NCI-H82 (cell line): ENCODE measurements around the gene UBC.
"Not testable (repeated sequence)": the region's sequence is repeated elsewhere in the genome, so short reads cannot be mapped to it uniquely, and the experiment has no call there.

Experiments
- DNase-seq: peaks from one replicate; lab custom pipeline; 2025; lab: John Stamatoyannopoulos, UW

The UBC gene

DNA sequence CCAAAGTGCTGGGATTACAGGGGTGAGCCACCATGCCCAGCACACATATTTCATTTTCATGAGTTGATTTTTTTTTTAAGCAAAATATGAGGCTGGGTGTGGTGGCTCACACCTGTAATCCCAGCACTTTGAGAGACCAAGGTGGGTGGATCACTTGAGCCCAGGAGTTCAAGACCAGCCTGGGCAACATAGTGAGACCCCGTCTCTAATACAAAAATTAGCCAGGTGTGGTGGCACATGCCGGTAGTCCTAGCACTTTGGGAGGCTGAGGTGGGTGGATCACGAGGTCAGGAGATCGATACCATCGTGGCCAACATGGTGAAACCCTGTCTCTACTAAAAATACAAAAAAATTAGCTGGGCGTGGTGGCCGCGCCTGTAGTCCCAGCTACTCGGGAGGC, 17.1 kb upstream of the UBC start:
- not testable (repeated sequence) for DNase-seq

DNA sequence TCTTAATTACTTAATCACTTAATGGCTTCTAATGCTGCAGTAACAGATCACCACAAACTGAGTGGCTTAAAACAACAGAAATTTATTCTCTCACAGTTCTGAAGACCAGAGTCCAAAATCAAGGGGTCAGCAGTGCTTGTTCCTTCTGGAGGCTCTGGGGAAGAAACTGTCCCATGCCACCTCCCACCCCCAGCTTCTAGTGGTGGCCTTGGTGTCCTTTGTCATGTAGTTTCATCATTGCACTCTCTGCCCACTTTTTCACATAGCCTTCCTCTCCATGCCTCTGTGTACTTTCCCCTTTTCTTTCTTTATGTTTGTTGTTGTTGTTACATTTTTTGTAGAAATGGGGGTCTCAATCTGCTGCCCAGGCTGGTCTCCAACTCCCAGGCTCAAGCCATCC, 16.1 kb upstream of the UBC start:
- DNase-seq, result no peak

DNA sequence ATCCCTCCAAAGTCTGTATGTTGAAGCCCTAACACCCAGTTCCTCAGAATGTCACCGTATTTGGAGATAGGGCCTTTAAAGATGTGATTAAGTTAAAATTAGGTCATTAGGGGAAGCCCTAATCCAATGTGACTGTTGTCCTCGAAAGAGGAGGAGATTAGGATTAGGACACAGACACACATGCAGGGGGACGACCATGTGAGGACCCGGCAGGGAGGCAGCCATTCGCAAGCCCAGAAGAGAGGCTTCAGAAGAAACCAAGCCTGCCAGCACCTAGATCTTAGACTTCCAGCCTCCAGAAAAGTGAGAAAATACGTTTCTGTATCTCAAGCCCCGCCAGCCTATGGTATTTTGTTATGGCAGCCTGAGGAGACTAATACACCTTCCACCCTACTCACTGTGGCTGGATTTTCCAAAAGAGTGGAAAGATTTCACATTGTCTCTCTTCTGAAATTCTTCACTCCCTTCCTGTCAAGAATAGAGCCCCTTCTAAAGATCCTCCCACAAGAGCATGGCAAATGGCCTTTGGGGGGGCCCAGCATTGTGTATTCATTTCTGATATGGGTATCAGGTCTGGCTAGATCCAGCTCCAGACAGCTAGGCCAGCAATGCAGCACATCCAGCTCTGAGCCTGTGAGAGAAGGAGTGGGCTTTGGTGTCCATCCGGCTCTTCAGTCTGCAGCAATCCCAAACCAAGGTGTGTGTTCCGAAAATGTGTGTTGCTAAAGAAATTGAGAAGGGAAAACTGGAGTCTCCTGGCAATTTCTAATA, 15.4 kb upstream of the UBC start:
- no peak for DNase-seq

DNA sequence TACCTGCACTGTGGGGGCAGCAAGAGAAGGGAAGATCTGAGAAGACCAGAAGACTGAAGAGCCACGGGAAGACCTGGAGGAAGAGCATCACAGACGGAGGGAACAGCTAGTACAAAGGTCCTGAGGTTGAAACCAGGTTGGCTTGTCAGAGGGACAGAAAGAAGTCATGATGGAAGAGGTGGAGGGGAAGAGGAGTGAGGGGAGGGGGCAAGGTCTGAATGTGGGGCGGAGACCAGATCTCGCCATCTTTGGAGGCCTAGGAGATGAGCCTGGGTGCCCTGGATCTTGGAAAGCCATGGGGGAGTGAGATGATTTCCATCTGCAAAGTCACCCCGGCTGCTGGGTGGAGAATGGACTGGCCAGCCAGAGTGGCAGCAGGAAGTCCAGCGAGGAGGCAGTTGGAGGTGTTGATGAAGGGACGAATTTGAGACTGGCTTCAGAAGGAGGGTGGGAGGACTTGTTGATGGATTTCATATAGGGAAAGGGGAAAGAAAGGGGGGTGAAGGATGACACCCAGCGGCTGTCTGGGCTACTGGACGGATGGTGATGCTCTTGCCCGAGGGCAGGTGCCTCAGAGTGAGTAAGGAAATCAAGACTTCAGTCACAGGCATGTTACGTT, 14.6 kb upstream of the UBC start:
- no peak for DNase-seq

DNA sequence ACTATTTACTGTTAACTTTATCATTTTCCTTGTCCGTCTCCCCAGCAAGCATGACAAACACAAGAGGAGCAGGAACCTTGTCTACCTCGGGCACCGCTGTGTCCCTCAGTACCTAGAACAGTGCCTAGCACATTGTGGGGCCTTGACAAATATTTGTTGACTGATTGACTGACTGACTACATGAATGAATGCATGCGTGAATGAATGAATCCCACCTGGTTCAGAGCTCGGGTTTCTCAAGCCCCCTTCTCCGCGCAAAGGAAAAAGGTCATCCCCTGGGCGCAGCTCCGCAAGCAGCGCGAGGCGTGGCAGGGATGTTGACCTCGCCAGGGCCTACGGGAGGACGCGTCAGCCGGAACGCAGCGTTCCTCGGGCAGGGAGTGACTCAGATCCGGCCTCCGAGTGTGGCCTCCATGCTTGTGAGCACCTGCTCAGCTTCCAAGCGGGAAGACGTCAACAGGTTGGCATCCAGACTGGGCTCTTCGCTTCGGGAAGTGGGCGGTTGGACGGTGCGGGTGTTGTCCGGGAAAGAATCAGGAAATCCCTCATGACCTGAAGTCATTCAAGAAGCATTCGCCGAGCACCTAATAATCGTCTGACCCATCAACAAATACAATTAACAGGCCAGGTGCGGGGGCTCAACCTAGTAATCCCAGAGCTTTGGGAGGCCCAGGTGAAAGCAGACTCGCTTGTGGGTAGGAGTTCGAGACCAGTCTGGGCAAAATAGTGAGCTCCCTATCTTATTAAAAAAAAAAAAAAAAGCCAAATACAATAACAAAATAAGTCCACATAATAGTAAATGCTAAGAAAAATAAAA, 13.9 kb upstream of the UBC start:
- no peak for DNase-seq

DNA sequence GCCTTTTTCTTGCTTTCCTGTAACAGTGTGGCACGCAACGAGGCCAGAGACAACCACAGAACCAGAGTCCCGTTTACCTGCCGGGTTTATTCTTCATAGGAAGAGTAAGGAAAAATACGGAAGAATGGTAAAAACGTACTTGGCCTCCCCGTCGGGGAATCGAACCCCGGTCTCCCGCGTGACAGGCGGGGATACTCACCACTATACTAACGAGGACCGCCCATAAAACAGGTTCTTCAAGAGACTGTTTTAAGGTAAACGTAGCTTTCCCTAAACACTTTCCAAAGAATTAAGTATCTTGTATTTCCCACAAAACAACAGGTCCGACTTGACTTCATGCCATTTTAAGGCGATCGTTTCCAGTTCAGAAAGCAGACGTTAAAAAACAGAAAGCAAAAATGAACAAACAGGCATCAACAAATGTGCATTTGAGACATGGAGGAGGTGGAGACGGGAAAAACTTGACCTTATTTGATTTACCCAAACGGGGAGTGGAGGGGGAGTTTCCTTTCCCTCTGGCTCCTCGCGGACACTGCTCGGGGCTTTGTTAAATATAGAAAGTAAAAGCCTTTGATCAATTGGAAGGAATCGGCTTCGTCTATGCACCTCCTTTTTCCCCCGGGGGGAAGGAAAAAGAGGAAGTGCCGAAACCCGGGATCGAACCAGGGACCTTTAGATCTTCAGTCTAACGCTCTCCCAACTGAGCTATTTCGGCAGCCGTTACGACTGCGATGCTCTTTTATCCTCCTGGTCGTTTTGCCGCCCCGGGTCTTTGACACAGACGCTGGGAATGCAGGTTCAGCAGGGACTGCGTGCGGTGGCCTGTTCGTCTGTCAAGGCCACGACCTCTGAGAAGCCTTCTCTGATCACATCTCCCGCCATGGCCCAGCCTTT, 13.0 kb upstream of the UBC start:
- no peak for DNase-seq

DNA sequence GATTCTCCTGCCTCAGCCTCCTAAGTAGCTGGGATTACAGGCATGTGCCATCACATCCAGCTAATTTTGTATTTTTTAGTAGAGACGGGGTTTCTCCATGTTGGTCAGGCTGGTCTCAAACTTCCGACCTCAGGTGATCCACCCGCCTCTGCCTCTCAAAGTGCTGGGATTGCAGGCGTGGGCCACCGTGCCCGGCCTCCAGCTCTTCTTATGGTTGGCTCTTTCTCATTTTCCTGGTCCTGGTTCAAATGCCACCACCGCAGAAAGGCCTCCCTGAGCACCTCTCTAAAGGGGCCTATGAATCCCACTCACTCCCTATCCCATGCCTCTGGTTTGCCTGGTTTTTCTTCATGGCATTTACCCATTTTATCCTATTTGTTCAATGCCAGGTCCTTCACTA, 11.3 kb upstream of the UBC start:
- DNase-seq, result not testable (repeated sequence)

DNA sequence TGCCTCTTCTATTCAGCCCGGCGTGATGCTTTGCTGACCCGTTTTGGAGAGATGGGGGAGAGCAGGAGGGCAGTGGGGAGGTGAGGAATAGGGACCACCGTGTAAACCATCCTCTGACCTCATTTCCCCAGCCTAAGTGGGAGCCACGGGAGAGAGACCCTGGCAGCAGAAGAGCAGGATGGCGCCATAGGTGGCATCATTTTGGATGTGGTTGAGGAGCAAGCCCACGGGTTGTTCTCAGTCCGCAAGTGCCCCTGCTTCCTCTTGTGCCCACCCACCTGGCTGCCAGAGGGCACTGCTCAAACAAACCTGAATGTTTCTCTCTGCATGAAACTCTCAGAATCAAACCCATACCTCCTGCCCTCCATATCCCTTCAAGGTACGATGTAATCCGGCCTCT, 10.7 kb upstream of the UBC start:
- no peak for DNase-seq

DNA sequence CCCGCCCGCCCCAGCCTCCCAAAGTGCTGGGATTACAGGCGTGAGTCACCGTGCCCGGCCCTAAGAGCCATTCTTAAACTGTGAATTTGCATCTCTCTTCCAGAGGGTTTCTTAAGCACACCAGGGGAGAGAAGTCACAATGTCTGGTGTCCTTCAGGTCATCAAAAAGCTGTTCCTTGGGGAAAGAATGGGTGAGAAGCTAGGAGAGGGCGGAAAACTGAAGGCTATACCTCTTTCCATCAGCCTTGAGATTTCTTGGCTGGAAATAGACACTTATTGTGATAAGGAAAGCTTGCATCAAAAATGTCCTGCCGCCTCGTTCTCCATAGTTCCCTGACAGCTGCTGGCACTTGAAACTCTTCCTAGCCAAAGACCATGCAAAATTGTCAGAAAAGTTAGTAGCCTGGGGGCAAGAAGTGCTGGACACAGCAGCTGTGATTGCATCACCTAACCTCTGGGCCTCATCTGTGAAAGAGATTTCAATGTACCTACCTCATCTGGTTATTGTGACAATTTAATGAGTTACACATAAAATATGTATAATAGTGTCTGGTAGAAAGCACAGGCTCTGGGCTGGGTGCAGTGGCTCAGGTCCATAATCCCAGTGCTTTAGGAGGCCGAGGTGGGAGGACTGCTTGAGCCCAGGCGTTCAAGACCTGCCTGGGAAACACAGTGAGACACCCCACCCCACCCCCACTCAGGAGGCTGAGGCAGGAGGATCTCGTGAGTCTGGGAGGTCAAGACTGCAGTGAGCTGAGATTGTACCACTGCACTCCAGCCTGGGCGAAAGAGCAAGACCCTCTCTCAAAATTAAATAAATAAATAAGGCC, 9.7 kb upstream of the UBC start:
- DNase-seq, result no peak

DNA sequence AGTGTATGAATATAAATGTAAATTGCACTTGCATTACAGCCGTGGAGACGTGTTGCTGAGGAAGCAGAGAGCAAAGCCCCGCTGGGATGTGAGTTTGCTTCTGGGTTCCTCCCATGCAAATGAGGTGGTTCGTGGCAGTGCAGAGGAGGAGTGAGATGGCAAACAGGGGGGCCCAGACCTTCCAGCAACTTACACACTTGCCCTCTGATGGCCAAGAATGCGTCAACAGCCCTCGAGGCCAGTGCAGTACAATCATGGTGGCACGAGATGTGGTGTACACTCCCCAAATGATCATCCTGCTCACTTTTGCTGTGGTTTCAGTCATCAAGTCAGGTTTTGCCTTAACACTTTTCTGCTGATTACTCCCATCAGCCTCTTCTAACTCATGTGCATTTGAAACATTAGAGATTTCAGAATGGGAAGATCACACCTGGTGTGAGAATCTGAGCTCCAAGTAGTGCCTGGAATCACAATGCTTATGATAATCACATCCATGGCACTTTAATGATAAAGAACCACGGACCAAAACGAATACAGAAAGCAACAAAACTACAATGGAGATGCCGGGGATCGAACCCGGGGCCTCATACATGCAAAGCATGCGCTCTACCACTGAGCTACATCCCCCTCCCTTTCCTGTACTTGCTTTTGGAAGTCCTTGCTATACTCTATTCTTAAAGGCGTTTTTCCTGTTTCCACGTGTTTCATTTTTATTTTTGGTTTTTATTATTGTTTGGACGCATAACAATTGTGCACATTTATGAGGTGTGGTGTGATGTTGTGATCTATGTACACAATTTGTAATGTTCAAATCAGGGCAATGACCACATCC, 7.0 kb upstream of the UBC start:
- no peak for DNase-seq

DNA sequence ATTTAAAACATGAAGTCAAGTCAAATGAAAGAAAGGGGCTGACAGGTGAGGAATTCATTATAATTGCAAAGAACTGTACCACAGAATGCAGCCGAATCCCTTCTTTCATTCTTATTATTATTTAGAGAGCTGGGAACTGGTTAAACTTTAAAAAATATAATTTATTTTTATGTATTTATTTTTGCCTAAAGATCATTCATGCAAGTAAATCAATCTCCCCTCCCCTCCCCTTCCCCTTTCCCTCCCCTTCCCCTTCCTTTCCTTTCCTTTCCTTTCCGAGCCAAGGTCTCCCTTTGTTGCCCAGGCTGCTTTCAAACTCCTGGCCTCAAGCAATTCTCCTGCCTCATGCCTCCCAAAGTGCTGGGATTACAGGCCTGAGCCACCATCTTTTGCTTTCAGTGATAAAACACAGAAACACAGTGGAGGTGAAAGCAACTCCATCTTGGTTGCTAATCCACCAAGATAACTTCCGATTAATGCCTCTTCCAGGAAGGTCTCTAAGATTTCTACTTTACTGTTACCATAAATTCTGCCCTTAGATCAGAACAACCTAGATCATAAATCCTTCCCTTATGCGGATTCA, 6.0 kb upstream of the UBC start:
- DNase-seq, result no peak

DNA sequence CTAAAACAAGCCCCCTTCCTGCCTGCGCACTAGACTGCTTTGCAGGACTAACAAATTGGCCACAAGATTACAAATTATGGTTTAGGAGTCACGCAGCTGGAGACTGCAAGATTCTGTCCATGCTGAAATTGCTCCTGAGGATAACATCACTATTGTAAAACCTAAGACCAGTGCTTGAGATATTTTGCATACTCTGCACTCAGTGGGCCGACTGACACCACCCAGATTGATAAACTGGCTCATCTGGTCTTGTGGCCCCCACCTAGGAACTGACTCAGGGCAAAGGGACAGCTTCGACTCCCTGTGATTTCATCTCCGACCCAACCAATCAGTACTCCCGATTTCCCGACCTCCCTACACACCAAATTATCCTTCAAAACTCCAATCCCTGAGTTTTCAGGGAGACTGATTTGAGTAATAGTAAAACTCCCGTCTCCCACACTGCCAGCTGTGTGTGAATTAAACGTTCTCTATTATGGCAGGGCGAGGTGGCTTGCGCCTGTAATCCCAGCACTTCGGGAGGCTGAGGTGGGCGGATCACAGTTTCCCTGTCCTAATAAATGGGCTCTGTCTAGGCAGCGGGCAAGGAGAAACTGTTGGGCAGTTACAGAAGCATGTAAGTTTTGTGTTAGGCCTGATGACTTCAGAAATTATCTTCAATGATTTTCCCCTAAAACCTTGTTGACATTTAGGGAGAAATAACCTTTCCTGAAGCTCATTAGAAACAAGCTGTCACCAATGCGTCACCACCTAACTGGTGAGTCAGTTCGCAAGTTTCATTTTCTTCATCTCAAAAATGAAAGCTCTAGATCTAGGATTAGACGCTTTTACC, 5.3 kb upstream of the UBC start:
- no peak for DNase-seq

DNA sequence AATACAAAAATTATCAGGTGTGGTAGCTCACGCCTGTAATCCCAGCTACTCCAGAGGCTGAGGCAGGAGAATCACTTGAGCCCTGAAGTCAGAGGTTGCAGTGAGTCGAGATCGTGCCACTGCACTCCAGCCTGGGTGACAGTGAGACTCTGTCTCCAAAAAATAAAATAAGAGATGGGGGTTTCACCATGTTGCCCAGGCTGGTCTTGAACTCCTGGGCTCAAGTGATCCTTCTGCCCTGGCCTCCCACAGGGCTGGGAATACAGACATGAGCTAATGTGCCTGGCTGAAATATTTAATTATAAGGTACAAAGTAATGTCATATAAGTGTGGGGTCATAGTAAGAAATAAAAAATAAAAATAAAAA, 4.2 kb upstream of the UBC start:
- not testable (repeated sequence) for DNase-seq

DNA sequence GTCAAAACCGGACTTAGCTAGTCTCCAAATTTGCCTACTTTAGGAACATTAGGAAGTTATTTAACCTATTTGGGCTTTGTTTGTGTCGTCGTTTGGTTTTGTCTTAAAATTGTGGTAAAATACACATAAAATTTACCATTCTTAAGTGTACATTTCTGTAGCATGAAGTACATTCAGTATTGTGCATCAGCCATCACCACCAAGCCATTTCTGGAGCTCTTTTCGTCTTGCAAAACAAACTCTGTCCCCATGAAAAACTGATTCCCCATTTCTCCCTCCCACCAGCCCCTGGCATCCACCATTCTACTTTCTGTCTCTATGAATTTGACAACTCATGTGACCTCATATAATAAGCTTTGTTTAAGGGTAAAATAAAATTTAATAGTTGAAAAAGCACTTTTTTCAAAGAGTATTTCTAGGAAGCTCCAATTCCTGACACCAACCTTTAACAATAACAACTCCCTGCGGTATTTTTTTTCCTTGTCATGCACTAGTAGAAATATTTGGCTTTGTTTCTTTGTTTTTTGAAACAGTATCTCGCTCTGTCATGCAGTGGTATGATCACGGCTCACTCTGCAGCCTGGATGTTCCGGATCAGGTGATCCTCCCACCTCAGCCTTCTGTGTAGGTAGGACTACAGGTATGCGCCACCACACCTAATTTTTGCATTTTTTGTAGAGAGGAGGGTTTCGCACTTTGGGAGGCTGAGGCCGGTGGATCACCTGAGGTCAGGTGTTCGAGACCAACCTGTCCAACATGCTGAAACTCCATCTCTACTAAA, 3.6 kb upstream of the UBC start:
- no peak for DNase-seq

DNA sequence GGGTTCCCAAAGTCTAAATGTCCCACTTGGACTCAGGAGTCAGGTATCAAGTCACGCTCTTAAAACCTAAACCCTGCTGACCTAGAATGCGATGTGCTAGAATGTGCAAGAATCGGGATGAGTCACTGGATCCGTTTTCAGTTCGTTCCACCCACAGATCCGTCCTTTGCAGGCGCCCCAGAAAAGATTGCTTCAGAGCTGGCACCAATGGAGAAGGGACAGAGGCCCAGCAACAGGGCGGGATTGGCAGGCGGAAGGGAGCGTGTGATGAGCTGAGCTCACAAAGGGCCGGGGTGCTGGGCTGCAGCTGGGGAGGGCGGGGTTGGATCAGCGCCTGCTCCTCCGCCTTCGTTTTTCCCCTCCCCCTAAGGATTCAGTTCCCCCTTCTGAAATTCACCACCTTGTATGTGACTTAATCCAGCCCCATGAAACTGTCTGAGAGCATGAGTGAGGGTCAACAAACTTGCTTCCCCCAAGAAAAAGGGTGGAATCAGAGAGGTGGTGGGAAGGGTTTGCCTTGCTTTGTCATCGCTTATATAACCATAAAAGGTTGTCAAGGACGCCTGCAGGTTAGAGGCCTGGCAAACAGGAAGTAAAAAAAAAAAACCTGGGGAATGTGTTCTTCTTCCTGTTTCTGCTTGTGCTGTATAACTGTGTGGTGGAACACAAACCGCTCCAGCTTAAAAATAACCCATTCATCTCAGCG, 2.8 kb upstream of the UBC start:
- no peak for DNase-seq

DNA sequence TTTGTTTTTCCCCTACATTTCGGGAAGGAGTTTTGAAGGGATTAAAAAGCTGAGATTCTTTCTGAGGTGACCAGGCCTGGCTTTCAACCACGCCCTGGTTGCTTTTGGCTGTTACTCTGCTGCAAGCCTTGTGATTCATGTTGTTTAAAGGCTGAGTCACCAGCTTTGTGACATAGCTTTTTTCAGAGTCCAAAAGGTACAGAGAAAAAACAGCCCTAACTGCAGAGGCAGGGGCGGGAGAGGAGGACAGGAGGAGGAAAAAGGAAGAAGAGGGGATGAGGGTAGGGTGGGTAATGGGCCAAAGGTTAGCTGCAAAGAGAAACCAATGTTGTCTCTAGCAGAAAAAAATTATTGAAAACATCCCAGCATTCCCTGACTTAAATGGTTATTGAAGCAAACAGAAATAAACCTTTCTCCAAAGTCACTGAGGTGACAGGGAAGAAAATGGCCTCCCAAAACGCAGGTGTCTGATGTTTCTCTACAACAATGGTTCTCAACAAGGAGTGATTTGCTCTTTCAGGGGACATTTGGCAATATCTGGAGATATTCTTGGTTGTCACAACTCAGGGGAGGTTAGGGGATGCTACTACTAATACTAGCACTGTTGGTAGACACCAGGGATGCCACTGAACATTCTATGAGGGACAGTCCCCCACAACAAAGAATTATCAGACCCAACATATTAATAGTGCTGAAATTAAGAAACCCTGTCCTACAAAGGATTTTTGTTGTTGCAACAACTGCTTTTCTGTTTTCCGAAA, 2.1 kb upstream of the UBC start:
- no peak for DNase-seq
